K562 (cell line): Measurements from ENCODE around the gene SOST. TPM values are rescaled to one million over a fixed set of nuclear protein-coding genes. Genes with fewer than 3 reads are reported as not detected.

Experiments
- ATAC-seq: fragments of 200-7000 bp; cut with Tn5 transposase; 3 replicates; pipeline ENCODE4 v1.9.1; 2020; ENCODE audit warnings: moderate library complexity
- BruUV-seq: library from RNA; stranded (reverse); fragments of 400-500 nt; replicated peaks from 2 replicates; lab custom pipeline; 2021; lab: Mats Ljungman, UMichigan
- CTCF ChIA-PET: fragments of 300-600 bp; formaldehyde crosslinking; extraction: SDS; loops from one replicate; lab custom pipeline; 2021; ENCODE audit warnings: low intra/inter-chr PET ratio; lab: Yijun Ruan, JAX
- POLR2A ChIA-PET: fragments of 300-600, 350-650 bp; sonication (Branson Sonifier 250); formaldehyde crosslinking; extraction: SDS; loops from one replicate; lab custom pipeline; 2021; ENCODE audit warnings: antibody characterized with exemption, inconsistent platforms; lab: Yijun Ruan, JAX
- DNase-seq, 4 experiments: peaks; one replicate each; pipeline versions ENCODE4 v3.0.0 to v3.0.0-alpha.2; 2011 to 2018; ENCODE audit warnings: low spot score in 3 of 4, mixed read lengths in 3 of 4; ENCODE audit errors: extremely low read depth in 1 of 4
- FAIRE-seq: peaks from 2 replicates; lab custom pipeline; 2011; peaks lifted over from hg19 to GRCh38; lab: Jason Lieb, UNC
- H2AFZ ChIP-seq: 2 replicates; pipeline ENCODE4 v1.6.0; 2011; ENCODE audit warnings: low read depth, low read length, control low read depth, inconsistent platforms
- H3K27ac ChIP-seq: fragments of 200-600 bp; 3 replicates; pipeline ENCODE4 v1.8.0; 2011; ENCODE audit warnings: low read depth, mild to moderate bottlenecking, control low read depth, inconsistent platforms, low read length, moderate library complexity, mixed read lengths; ENCODE audit errors: extremely low read depth
- H3K27me3 ChIP-seq, 2 experiments: fragments of 300-600 bp in 1 of 2; 2 replicates in 1 of 2; 3 replicates in 1 of 2; pipeline versions ENCODE4 v1.6.0 to v1.8.0; 2011; ENCODE audit warnings: inconsistent platforms in 2 of 2, low read length in 2 of 2, mild to moderate bottlenecking in 1 of 2, mixed read lengths in 1 of 2, moderate library complexity in 1 of 2; ENCODE audit not compliant: control insufficient read depth in 2 of 2, insufficient read depth in 2 of 2
- H3K36me3 ChIP-seq: fragments of 300-600 bp; 3 replicates; pipeline ENCODE4 v1.8.0; 2011; ENCODE audit warnings: mild to moderate bottlenecking, low read length, inconsistent platforms; ENCODE audit not compliant: control insufficient read depth, insufficient read depth
- H3K4me1 ChIP-seq, 2 experiments: fragments of 200-600 bp in 1 of 2; replicated peaks in 1 of 2; 2 replicates in 1 of 2; 3 replicates in 1 of 2; pipeline versions ENCODE4 v1.5.1 to v1.8.0; 2011; ENCODE audit warnings: inconsistent platforms in 2 of 2, low read length in 2 of 2, mild to moderate bottlenecking in 1 of 2, mixed read lengths in 1 of 2, moderate library complexity in 1 of 2; ENCODE audit not compliant: control insufficient read depth in 2 of 2, insufficient read depth in 2 of 2
- H3K4me2 ChIP-seq: 2 replicates; pipeline ENCODE4 v1.6.1; 2011; ENCODE audit warnings: low read length, control low read depth, inconsistent platforms, mixed read lengths; ENCODE audit not compliant: insufficient read depth
- H3K4me3 ChIP-seq: fragments of 200-600 bp; sonication (generic), shearing (Covaris generic); 2 replicates; pipeline ENCODE4 v1.5.1; 2016; ENCODE audit warnings: control low read depth, inconsistent platforms
- H3K79me2 ChIP-seq: fragments of 200-600 bp; 3 replicates; pipeline ENCODE4 v1.8.0; 2011; ENCODE audit warnings: low read length, inconsistent platforms; ENCODE audit not compliant: control insufficient read depth, insufficient read depth
- H3K9ac ChIP-seq, 2 experiments: 2 replicates each; pipeline versions ENCODE4 v1.6.0 to v1.6.1; 2011; ENCODE audit warnings: low read depth in 2 of 2, low read length in 2 of 2, control low read depth in 1 of 2, inconsistent platforms in 1 of 2, mild to moderate bottlenecking in 1 of 2, mixed read lengths in 1 of 2; ENCODE audit not compliant: insufficient read depth in 1 of 2
- H3K9me1 ChIP-seq: one replicate; pipeline ENCODE4 v1.6.0; 2011; ENCODE audit warnings: inconsistent platforms, mild to moderate bottlenecking, low read length, moderate library complexity; ENCODE audit not compliant: control insufficient read depth, insufficient read depth
- H3K9me3 ChIP-seq: replicated peaks from 2 replicates; pipeline ENCODE4 v1.5.1; 2011; ENCODE audit warnings: low read depth, low read length, inconsistent platforms; ENCODE audit not compliant: control insufficient read depth, insufficient read depth
- H4K20me1 ChIP-seq: replicated peaks from 2 replicates; pipeline ENCODE4 v1.6.1; 2011; ENCODE audit warnings: low read length, inconsistent platforms, mixed read lengths; ENCODE audit not compliant: control insufficient read depth, insufficient read depth
- E2F8 ChIP-seq: fragments of 450-650 bp; IDR thresholded peaks from 2 replicates; pipeline ENCODE4 v1.7.1; 2018; ENCODE audit warnings: mild to moderate bottlenecking, low read depth; ENCODE audit not compliant: partially characterized antibody
- GABPA ChIP-seq: fragments of 200-800 bp; sonication (Bioruptor generic); conservative IDR thresholded peaks from 2 replicates; pipeline ENCODE4 v1.6.1; 2016; ENCODE audit warnings: low read depth, missing genetic modification characterization, missing compliant biosample characterization
- GTF2E2 ChIP-seq: fragments of 200-800 bp; sonication (Bioruptor generic); IDR thresholded peaks from 2 replicates; pipeline ENCODE4 v1.6.1; 2016; ENCODE audit warnings: missing genetic modification characterization, missing compliant biosample characterization
- IFI16 ChIP-seq: fragments of 250-450 bp; sonication (Bioruptor Pico); IDR thresholded peaks from 2 replicates; pipeline ENCODE4 v2.1.2; 2022; ENCODE audit warnings: mild to moderate bottlenecking, inconsistent platforms
- LEF1 ChIP-seq: fragments of 450-650 bp; IDR thresholded peaks from 2 replicates; pipeline ENCODE4 v1.6.1; 2016; ENCODE audit warnings: mild to moderate bottlenecking
- NCOA6 ChIP-seq: fragments of 450-650 bp; IDR thresholded peaks from 2 replicates; pipeline ENCODE4 v1.6.1; 2017; ENCODE audit warnings: mild to moderate bottlenecking
- NR2C2 ChIP-seq, 2 experiments: fragments of 200-800 bp in 1 of 2; sonication (Bioruptor generic) in 1 of 2; sonication (generic) in 1 of 2; formaldehyde crosslinking in 1 of 2; IDR thresholded peaks; 2 replicates each; pipeline versions ENCODE4 v1.6.1 to v1.8.0; 2016 to 2022; ENCODE audit warnings: mild to moderate bottlenecking in 1 of 2, missing compliant biosample characterization in 1 of 2, missing genetic modification characterization in 1 of 2, missing genetic modification reagents in 1 of 2
- POLR2AphosphoS5 ChIP-seq: IDR thresholded peaks from 2 replicates; pipeline ENCODE4 v1.6.1; 2011; ENCODE audit warnings: mild to moderate bottlenecking, low read depth, low read length, moderate library complexity; ENCODE audit not compliant: control insufficient read depth, insufficient read depth
- TAF15 ChIP-seq: fragments of 200-400 bp; formaldehyde crosslinking; IDR thresholded peaks from 2 replicates; pipeline ENCODE4 v1.6.1; 2017; ENCODE audit warnings: mild to moderate bottlenecking, low read depth, low read length, moderate library complexity
- ZBTB17 ChIP-seq: fragments of 450-650 bp; formaldehyde crosslinking; IDR thresholded peaks from 2 replicates; pipeline ENCODE4 v1.4.0; 2020; ENCODE audit warnings: mild to moderate bottlenecking
- ZNF316 ChIP-seq: fragments of 450-650 bp; IDR thresholded peaks from 2 replicates; pipeline ENCODE4 v1.6.1; 2016
- WGBS: fragments of 100-300 bp; shearing (Covaris generic); methylation state at CpG from one replicate; pipeline ENCODE4 v1.1.6; 2016; ENCODE audit warnings: low coverage, mixed read lengths; ENCODE audit not compliant: insufficient coverage; ENCODE audit errors: missing lambda C conversion rate; 5-methylcytosine and 5-hydroxymethylcytosine counted together
- in situ Hi-C: fragments of 300-500 bp; cut with MboI; formaldehyde crosslinking; loops from 4 replicates; pipeline ENCODE4 v1.15.0; 2018; ENCODE audit warnings: inconsistent platforms, mixed read lengths
- intact Hi-C: fragments of 100-400 bp; cut with micrococcal nuclease; formaldehyde crosslinking; loops from 2 replicates; pipeline ENCODE4 v1.14.2; 2022
- polyA plus RNA-seq, 8 experiments: library from polyadenylated mRNA; depleted of rRNA in 4 of 8; stranded (reverse) in 5 of 8; unstranded in 3 of 8; fragments of >200 nt; fragmentation: Nextera tagmentation in 2 of 8; fragmentation: Illumina TruSeq in 1 of 8; extraction: Ambion mirVana in 2 of 8; extraction: Trizol in 1 of 8; gene quantifications; 2 replicates each; pipeline versions ENCODE4 v1.2.1 to v1.2.3, GENCODE V29; 2011 to 2014; ENCODE audit warnings: inconsistent platforms in 1 of 8, missing spikeins in 1 of 8
- total RNA-seq, 7 experiments: library from RNA; depleted of rRNA in 6 of 7; stranded (reverse); fragments of >200 nt in 6 of 7; fragmentation: Illumina TruSeq in 2 of 7; extraction: Trizol in 2 of 7; gene quantifications; 2 replicates each; pipeline versions ENCODE4 v1.2.1 to v1.2.3, GENCODE V29; 2011 to 2021; ENCODE audit warnings: low replicate concordance in 1 of 7
- TF ChIP-seq, protein P1 (sequence below): fragments of 250-450 bp; sonication (Bioruptor Pico); IDR thresholded peaks from 2 replicates; pipeline ENCODE4 v1.5.1; 2021; ENCODE audit warnings: mild to moderate bottlenecking
- TF ChIP-seq, protein P2 (sequence below): sonication (generic); formaldehyde crosslinking; IDR thresholded peaks from 2 replicates; pipeline ENCODE4 v1.8.0; 2022; ENCODE audit warnings: mild to moderate bottlenecking, missing genetic modification reagents
- TF ChIP-seq, protein P3 (sequence below): fragments of 450-650 bp; IDR thresholded peaks from 2 replicates; pipeline ENCODE4 v1.7.0; 2016; ENCODE audit warnings: borderline replicate concordance

The SOST gene
- total and polyA plus RNA-seq, 9 of the 15 experiments (the other 6 are each of a cell fraction or from before 2014, with no cell fraction given): not detected

GRCh38 chr17:43713494-43714162 is 45.0 kb downstream of the SOST start:
- Histone ChIP-seq H3K79me2 (no peaks in the 10 kb centered on the region), H3K9me3 (no peaks in the 10 kb centered on the region), H2AFZ (no peak overlapping the region), H3K9me1 (no peaks in the 10 kb centered on the region), H3K4me2 (no peak overlapping the region), H3K4me1 (peaks cover 0 to 6% of the 10 kb centered on the region in 2 experiments; a peak in 2 of 5 replicates), H3K4me3 (no peak overlapping the region), H3K9ac (no peak overlapping the region), H3K36me3 (no peaks in the 10 kb centered on the region), H3K27ac (no peak overlapping the region), H3K27me3 (peaks cover 29 to 67% of the 10 kb centered on the region in 2 experiments; a peak in 4 of 5 replicates), H4K20me1 (no peaks in the 10 kb centered on the region)
- BruUV-seq: no TSS peak
- no peak for ATAC-seq
- POLR2A ChIA-PET: interaction anchor here (0.7 to 1.2 kb wide), 3 partner anchors 13 to 896 kb away, joined by 3 to 7 read pairs (median 3); no protein-coding TSS in a partner anchor
- intact Hi-C loops (no loop called here), in situ Hi-C loops (no loop called here)
- no peak for DNase-seq
- CTCF ChIA-PET: interaction anchor here (1.0 kb wide), 1 partner anchor 47 kb away, joined by 4 read pairs; no protein-coding TSS in a partner anchor
- 10% methylated on average over 46 of the region's 53 CpGs for WGBS
- FAIRE-seq: no peak
- TF ChIP-seq NCOA6: no peak
- TF ChIP-seq TAF15: no peak
- TF ChIP-seq ZBTB17 (CRISPR knock-in tag): no peak
- TF ChIP-seq, protein P1, sequence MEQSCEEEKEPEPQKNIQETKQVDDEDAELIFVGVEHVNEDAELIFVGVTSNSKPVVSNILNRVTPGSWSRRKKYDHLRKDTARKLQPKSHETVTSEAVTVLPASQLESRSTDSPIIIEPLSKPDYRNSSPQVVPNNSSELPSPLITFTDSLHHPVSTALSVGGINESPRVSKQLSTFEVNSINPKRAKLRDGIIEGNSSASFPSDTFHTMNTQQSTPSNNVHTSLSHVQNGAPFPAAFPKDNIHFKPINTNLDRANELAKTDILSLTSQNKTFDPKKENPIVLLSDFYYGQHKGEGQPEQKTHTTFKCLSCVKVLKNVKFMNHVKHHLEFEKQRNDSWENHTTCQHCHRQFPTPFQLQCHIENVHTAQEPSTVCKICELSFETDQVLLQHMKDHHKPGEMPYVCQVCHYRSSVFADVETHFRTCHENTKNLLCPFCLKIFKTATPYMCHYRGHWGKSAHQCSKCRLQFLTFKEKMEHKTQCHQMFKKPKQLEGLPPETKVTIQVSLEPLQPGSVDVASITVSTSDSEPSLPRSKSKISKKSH: no peak
- TF ChIP-seq POLR2AphosphoS5: no peak
- no peak for TF ChIP-seq ZNF316
- TF ChIP-seq NR2C2 (CRISPR knock-in tag; IDR thresholded peaks at IDR 0.05): no peak
- TF ChIP-seq NR2C2 (tag; IDR thresholded peaks at IDR 0.05): no peak
- TF ChIP-seq, protein P2, sequence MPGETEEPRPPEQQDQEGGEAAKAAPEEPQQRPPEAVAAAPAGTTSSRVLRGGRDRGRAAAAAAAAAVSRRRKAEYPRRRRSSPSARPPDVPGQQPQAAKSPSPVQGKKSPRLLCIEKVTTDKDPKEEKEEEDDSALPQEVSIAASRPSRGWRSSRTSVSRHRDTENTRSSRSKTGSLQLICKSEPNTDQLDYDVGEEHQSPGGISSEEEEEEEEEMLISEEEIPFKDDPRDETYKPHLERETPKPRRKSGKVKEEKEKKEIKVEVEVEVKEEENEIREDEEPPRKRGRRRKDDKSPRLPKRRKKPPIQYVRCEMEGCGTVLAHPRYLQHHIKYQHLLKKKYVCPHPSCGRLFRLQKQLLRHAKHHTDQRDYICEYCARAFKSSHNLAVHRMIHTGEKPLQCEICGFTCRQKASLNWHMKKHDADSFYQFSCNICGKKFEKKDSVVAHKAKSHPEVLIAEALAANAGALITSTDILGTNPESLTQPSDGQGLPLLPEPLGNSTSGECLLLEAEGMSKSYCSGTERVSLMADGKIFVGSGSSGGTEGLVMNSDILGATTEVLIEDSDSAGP (CRISPR knock-in tag): no peak
- no peak for TF ChIP-seq GABPA (tag)
- no peak for TF ChIP-seq LEF1
- no peak for TF ChIP-seq IFI16 (CRISPR knock-in tag)
- TF ChIP-seq E2F8: no peak
- TF ChIP-seq GTF2E2 (tag): no peak
- TF ChIP-seq, protein P3, sequence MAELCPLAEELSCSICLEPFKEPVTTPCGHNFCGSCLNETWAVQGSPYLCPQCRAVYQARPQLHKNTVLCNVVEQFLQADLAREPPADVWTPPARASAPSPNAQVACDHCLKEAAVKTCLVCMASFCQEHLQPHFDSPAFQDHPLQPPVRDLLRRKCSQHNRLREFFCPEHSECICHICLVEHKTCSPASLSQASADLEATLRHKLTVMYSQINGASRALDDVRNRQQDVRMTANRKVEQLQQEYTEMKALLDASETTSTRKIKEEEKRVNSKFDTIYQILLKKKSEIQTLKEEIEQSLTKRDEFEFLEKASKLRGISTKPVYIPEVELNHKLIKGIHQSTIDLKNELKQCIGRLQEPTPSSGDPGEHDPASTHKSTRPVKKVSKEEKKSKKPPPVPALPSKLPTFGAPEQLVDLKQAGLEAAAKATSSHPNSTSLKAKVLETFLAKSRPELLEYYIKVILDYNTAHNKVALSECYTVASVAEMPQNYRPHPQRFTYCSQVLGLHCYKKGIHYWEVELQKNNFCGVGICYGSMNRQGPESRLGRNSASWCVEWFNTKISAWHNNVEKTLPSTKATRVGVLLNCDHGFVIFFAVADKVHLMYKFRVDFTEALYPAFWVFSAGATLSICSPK: no peak
